GDM1 (cell line): ENCODE results near the gene CREBBP.

Source experiments
- DNase-seq: peaks from one replicate; lab custom pipeline; 2025; lab: John Stamatoyannopoulos, UW

The CREBBP gene

DNA sequence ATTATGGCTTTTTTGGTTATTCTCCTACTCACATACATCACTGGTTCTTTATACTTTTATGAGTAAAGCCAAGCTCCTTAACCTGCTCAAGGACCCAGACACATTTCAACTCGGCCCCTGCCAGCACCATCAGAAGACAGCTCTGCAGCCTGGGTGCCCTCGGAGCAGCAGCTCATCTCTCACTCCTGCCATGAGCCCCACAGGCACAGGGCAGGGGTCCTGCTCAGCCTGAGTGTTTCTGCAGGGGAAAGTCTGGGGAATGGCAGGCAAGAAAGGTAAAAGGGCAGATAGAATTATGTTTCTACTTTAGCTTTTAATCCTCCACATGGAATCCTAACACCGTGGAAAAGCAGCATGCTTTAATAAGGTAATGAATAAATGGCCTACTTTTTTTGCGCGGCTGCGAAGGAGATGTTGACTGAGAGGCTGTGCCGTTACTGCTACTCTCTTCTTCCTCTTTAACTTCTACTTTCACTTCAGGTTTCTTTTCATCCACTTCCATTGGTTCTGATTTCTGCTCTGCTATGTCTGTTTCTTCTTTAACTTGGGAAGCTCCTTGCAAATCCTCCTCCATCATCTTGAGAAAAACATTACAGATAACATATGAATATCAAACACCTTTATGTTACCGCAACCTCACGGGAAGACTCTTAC lies 113.1 kb downstream of the CREBBP start:
- DNase-seq, result no peak

DNA sequence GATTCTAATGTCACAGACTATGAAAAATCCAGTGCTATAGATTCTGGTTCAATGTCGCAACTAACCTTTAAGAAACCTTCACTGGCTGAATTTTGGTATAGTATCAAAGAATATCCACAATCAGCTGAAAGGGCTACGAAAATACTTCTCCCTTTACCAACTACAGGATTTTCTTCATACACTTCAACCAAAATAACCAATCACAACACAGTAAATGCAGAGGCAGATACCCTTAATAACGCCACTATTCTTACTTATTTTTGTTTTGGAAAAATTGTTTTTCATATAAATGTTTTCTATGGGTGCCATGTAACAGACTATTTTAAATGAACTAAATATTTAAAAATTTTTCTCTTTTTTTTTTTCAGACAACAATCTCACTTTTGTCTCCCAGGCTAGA lies 114.3 kb downstream of the CREBBP start:
- no peak for DNase-seq

DNA sequence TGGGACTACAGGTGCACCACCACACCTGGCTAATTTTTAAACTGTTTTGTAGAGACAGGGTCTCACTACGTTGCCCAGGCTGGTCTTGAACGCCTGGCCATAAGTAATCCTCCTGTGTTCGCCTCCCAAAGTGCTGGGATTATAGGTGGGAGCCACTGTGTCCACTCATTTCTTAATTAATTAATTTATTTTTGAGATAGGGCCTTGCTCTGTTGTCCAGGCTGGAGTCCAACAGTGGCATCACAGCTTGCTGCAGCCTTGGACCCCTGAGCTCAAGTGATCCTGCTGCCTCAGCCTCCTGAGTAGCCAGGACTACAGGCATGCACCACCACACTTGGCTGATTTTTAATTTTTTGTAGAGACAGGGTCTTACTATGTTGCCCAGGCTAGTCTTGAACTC lies 116.1 kb downstream of the CREBBP start:
- no peak for DNase-seq

DNA sequence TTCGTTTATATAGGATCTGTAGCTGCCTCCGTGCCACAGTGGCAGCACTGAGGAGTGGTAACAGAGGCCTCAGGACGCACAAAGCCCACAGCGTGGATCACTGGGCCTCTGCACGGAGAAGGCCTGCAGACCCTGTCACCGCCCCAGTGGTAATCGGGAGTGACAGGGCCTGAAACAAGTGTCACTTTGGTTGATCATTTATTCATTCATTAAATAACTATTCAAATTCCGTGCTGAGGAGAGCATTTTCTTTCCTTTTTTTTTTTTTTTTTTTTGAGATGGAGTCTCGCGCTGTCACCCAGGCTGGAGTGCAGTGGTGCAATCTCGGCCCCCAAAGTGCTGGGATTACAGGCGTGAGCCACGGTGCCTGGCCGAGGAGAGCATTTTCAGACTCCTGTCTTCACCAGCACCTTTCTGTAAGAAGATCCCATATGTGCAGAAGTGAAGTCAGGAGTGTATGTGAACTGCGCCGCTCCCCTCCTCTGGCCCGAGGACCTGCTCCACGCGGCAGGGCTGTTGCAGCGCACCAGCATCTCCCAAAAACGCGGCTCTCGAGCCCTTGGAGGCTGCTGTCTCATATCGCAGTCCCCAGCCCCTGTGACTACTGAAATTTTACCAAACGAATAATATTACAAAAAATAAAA lies 118.3 kb downstream of the CREBBP start:
- no peak for DNase-seq

DNA sequence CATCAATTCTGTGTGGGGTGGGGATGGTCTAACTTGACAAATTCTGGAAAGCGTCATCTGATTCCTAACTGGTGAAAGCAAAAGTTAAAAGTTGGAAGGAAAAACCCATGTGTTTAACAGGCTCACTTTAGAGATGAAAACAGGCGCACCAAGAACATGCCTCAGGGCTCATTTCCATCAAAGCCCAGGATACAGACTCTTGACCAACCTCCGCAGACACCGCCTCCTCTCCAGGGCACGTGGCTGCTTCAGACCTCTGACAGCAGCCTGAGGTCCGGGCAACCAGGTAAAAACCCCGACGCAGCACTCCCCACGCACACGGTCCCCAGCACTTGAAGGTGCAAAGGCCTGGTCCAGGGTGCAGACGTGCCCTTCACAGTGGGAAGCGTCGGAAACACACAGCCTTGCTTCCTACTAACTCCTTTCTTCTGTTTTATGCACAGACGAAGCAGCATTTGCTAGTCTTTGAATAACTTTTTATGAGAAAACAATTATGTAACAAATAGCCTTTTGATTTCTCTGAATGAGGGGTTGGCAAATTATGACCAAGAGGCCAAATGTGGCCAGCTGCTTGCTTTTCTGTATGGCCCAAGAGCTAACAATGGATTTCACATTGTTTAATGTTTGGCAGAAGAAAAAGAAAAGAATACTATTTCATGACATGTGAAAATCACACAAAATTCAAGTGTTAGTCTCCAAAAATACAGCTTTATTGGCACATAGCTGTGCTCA lies 119.0 kb downstream of the CREBBP start:
- DNase-seq, result no peak

DNA sequence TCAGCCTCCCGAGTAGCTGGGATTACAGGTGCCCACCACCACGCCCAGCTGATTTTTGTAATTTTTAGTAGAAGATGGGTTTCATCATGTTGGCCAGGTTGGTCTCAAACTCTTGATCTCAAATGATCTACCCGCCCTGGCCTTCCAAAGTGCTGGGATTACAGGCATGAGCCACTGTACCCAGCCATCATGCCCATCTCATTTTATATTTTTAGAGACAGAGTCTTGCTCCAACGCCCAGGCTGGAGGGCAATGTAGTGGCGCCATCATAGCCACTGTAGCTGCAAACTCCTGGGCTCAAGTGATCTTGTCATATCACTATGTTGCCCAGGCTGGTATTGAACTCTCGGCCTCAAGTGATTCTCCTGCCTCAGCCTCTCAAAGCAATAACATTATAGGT lies 120.0 kb downstream of the CREBBP start:
- no peak for DNase-seq

DNA sequence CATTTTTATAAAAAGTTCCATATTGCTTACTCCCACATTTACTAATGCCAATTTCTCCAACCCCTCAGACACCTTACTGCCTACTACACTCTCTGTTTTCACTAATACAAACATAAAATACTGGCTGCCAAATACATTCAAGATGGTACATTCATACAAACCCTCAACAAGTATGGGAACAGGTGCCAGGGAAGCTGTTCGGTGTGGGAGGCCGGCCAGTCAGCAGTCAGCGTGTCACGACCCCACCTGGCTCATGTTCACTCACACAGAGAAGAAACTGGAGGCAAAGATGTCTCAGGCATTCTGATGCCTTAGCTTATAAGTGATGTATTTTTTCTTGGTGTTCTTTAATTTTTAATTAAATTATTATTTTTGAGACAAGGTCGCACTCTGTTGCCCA lies 120.8 kb downstream of the CREBBP start:
- no peak for DNase-seq

DNA sequence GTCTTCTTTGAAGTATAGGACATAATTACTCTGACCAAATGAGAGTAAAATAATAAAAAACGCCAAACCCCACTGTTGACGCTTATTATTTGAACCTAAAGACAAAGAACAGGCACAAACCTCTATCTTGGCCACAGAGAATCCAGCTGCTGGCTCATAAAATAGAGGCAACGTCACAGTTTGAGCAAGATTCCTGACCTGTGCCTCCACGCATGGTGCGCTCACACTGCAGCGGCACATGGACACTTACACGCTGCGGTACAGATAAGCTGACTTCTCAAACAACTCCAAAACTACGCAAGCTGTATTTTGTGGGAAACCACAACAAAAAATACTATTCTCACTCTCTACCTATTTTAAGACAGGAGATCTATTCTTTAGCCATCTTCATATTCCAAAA lies 124.4 kb downstream of the CREBBP start:
- no peak for DNase-seq

DNA sequence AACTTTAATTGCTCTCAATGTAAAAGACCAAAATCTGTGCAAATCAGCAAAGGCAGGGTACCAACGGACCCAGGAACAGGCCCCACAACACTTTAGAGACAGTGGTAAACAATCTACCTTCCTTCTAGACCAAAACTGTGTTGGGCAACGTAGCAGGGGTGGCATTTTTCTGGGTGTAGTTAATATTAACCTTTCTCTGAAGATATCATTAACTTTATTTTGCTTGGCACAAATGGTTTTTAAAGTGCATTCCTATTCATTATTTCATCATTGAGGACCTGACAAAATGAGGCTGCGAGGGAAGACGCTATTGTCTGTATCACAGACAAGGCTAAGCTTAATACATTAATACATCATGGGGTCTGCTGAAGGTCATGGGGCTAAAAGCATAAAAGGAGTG lies 125.3 kb downstream of the CREBBP start:
- no peak for DNase-seq

DNA sequence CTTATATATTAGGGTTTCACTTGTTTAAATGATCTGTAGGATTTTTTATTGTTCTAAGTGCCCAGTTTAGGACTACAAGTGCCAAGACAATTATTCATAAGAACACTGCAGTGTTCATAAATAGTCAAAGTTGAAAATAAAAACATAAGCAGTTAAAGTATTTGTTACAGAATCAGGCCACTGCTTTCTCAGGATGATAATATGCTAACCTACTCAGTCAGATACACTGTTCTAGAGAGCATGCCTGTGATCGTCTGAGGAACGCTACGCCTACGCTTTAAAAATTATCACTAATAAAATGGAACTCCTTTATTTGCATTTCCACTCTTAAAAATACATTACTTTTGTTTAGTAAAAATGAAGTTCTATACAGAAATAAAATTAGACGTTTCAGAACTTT lies 125.7 kb downstream of the CREBBP start:
- no peak for DNase-seq

DNA sequence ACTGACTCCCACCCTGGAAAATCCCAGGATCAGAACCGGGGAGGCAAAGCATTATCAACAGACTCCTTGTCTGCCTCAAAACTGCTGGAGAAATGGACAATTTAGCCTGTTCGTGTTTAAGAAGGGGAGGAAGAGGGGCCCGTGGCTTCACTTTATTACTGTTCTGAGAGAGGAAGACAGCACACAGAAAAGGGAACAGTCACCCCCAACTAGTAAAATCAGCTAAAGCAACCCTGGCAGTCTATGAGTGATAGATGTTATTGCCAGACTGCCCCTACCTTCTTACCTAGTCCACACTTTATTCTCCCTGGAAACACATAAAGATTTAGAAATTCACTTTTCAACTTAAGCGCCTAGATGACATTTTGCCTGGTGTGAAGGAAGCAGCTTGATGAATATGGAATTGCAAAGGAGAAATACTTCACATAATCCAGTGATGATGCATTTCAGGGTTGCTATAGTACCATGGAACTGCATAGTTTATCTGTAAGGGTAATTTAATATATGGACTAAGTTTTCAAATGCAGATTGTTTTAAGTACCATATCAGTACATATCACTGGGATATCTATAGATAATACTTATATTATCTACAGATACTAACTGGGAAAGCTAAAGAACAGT lies 126.3 kb downstream of the CREBBP start:
- DNase-seq, result no peak

DNA sequence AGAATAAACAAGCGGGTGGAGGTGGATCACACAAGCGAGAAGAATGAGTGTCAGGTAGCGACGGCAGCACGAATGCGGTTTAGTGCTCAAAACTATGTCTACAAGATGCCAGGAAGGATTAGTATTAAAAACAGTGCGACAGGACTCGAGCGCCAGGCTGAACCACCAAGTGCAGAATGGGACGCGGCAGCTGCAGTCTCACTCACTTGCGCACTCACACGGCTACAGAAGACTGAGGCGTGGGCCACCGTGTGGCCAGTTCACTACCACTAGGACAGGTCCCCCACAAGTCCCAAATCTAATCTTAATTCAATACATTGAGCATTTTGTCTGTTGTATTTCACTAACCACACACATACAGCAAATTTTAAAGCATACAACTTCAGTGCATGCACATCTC lies 127.5 kb downstream of the CREBBP start:
- DNase-seq, result no peak

DNA sequence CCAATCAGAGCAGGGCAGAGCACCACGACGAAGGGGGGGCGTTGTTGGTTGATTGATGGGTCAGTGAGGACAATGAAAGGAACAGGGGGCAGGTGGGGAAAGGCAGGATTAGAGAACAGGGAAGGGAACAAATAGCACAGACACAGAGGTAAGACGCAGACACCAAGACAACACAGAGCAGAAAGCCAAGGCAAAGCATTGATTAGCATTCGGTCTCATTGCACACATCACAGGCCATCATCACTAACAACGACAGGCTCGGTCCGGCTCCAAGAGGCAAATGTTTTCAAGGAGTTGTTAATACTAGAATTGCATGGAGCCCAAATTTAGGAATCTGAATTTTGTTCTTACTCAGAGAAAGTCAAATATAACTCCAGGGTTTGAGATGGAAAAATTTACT lies 128.6 kb downstream of the CREBBP start:
- no peak for DNase-seq

DNA sequence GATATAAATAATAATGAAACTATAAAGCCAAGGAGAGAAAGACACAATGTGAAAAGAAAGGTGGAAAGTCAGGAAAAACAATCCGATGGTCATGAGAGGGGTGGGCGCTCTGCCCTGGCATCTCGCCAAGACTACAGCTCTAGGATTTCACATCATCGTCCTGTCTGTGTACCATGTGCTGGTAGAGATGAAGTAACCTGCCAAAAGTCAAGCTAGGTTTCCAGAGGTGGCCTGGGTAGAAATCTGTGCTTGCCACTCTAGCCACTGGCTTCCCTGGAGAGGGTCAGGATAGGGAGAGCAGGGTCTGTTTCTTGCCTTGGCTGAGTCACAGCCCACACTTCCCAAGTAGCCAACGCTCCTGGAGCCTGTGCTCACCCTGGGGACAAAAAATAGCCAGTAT lies 132.2 kb downstream of the CREBBP start:
- no peak for DNase-seq

DNA sequence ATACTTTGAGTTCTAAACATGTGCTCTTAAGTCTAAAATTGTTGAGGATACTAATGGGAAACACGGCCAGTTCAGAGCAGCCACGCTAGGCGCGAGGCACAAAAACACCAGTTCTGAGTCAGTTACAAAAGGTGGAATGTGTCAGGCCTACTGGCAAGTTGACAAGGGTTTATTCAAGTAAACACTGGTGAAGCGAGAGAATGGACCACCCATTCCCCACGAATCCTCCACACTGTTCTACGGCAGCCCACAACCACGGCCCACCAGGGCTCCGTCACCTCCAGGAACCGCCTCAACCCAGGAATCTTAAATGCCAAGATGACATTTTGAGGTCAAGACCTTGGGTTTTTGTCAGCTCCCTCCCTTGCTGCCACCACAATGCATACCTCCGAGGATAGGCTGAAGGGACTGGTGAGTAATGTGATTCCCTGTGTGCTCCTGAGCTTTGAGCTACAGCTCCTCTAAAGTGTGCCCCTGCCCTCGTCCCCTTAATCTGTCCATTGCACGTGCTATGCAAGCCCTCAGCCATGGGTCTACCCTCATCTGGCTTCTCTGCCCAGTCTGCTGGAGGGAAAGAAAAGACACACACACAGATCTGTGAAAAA lies 134.7 kb downstream of the CREBBP start:
- no peak for DNase-seq

DNA sequence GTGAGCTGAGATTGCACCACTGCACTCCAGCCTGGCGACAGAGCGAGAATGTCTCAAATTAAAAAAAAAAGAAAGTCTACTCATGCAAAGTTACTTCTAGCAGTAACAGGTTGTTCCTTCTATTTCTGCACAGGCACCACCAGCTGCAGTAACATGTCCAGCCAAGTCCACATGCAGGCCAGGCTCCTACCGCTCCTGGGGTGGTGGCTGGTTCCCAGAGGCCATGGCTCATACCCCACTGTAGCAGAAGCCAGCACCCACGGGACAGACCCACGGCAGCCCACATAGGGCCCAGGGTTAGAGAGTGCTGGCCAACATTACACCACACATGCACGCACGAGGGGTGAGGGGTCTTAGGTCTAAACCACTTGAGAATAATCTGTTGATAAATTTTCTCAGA lies 136.5 kb downstream of the CREBBP start:
- DNase-seq, result no peak

DNA sequence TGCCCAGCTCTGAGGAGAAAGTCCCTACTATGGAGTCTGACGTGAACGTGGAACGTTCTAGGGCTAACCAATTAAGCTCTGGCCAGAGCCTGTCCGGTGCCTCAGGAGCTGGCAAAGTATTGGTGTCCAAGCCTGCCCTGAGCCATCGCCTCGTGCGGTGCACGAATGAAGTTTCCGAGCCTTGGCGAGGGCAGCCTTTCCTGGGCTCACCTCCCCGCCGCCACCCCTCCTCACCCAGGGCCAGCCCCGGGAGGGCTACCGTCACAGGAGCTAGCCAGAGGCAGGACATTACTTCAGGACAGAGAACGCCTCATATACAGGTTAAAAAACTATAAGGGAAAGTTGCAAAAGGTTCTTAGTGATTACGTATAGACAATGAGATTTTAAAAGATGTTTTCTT lies 139.6 kb downstream of the CREBBP start:
- no peak for DNase-seq

DNA sequence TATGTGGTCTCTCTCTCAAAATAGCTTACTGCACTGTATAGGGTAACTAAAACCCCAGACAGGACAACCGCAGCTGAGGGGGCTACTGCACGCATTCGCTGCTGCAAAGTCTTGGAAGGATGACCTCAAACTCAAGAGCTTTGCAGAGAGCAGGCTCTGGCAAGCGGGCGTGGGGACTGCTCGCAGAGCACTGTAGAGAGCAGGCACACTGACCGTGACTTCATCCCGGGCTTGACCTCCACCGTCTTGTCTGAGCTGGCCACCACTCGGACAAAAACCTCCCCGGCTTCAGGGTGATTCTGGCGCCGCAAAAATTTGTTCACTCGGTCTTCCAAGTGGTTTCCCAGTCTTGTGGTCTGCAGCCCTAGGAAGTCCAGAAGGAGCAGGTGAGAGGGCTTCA lies 140.3 kb downstream of the CREBBP start:
- no peak for DNase-seq

DNA sequence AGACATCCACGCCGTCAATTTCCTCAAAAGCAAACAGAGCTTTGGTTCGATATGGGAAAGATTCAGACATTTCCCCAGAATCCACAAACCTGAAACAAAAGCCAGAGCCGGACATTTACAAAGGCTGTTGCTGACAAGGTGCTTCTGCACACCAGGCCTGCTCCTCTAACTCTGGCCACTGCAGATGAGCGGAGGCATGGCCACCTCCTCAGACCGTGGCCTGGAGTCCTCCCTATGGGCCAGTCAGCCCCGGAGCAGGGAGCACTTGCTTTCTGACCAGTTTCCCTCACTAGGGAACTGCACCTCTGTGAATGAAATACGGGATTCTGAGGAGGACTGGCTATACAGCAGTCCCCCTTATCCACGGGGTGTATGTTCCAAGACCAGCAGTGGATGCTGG lies 140.9 kb downstream of the CREBBP start:
- DNase-seq, result no peak

DNA sequence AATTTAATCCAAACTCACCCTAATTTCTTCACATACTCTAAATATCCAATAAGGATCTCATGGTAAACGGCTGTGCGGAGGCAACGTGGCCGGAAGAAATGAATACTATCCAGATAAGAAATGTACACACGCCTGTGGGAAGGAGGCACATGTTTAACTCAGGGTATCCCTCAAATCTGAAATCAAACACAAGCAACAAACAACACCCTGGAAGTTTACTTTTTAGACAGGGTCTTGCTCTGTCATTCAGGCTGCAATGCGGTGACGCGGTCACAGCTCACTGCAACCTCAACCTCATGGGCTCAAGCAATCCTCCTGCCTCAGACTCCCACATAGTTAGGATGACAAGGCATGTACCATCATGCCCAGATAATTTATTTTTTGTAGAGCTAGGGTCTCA lies 142.0 kb downstream of the CREBBP start:
- DNase-seq, result no peak

DNA sequence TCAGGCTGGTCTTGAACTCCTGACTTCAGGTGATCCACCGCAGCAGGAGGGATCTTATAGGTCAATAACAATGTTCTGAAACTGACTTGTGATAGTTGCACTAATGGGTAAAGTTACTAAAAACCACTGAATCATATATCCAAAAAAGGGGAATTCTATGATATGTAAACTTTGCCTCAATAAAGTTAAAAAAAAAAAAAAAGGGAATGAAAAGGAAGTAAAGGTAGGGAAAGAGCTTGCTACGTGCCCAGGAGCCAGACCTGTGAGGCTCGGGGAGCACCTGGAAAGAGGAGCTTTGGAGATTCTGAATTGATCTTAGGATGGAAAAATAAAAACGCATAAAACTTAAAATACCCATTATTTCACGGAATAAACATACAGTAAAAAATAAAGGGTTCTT lies 142.4 kb downstream of the CREBBP start:
- no peak for DNase-seq

DNA sequence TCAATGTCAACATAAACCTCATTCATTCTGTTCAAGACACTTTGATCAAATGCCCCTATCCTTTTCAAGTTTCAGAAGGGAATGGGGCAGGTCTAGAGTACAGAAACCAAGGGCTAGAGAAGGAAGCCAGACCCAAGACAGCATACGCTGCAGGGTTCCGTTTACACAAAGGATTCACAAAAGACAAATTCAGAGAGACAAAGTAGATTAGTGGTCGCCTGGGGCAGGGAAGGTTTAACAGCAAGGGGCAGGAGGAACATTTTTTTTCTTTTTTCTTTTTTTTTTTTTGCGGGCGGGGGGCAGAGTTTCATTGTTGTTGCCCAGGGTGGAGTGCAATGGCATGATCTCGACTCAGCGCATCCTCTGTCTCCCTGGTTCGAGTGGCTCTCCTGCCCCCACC lies 143.3 kb downstream of the CREBBP start:
- no peak for DNase-seq

DNA sequence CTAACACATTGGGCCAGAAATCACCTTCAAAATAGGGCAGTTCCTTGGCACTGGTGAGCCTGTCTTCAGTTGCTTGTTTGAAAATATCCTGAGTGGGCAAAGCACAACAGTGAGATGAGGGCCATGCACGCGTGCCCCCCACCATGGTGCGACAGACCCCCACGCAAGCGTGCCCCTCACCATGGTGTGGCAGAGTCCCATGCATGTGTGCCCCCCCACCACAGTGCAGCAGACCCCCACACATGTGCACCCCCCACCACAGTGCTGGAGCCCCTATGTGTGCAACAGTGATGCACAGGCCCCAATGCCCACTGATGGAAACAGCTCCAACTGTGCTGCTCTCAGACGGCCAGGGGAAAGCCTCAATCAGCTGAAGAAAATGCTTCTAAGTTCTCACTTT lies 144.4 kb downstream of the CREBBP start:
- DNase-seq, result no peak
